Pancreas (tissue), 10 donors: ENCODE measurements around the gene ARSD. TPM values are rescaled to one million over a fixed set of nuclear protein-coding genes. Genes with fewer than 3 reads are reported as not detected.
"Not testable (repeated sequence)": the region's sequence is repeated elsewhere in the genome, so short reads cannot be mapped to it uniquely, and the experiment has no call there.

ENCODE experiments used
- ATAC-seq, 4 donors: fragments of 200-7000 bp; cut with Tn5 transposase; one replicate each; pipeline versions ENCODE4 v1.8.0 to v1.9.1; 2020; ENCODE audit warnings: mild to moderate bottlenecking in 4 of 4, moderate library complexity in 4 of 4
- DNase-seq, 6 donors: peaks; one replicate each; pipeline ENCODE4 v3.0.0-alpha.2; 2020
- FAIRE-seq: peaks from 2 replicates; lab custom pipeline; 2012; peaks lifted over from hg19 to GRCh38; lab: Jason Lieb, UNC
- H3K27ac ChIP-seq, 4 donors: fragments of 200-600 bp; sonication (generic); 1 replicate in 3 of 4; 2 replicates in 1 of 4; pipeline versions ENCODE4 v1.5.0 to v1.8.0; 2020
- H3K27me3 ChIP-seq, 4 donors: fragments of 200-600 bp; one replicate each; pipeline ENCODE4 v1.8.0; 2021
- H3K36me3 ChIP-seq, 3 donors: fragments of 200-600 bp; sonication (generic) in 1 of 3; one replicate each; pipeline versions ENCODE4 v1.5.0 to v1.8.0; 2020 to 2021
- H3K4me1 ChIP-seq, 3 donors: fragments of 200-600 bp; one replicate each; pipeline ENCODE4 v1.8.0; 2021
- H3K4me3 ChIP-seq, 4 donors: fragments of 200-600 bp; sonication (generic) in 2 of 4; one replicate each; pipeline versions ENCODE4 v1.5.0 to v1.8.0; 2020 to 2021
- H3K9me3 ChIP-seq, 4 donors: fragments of 200-600 bp; one replicate each; pipeline ENCODE4 v1.8.0; 2021
- WGBS, 2 donors: extraction: QIAGEN DNeasy Blood & Tissue Kit; methylation state at CpG; one replicate each; pipeline ENCODE4 v1.1.7; 2013; 5-methylcytosine and 5-hydroxymethylcytosine counted together
- intact Hi-C, 3 donors: fragments of 100-400 bp; cut with DNase I; formaldehyde crosslinking; loops; one replicate each; pipeline versions ENCODE4 v1.11.1 to v1.14.2; 2022
- polyA plus RNA-seq, 2 donors: library from polyadenylated mRNA; stranded (reverse); fragments of 200-250 nt; gene quantifications; one replicate each; pipeline ENCODE4 v1.2.3, GENCODE V29; 2013
- total RNA-seq, 6 donors: library from RNA; stranded (reverse); fragmentation: NEBNext Ultra II Directional in 4 of 6; extraction: Animal tissue kit (Norgen Biotek cat#: 25700) in 4 of 6; gene quantifications; one replicate each; pipeline versions ENCODE4 v1.2.1 to v1.2.4, GENCODE V29; 2021 to 2023
- TF ChIP-seq, protein P1 (sequence below), 4 donors: fragments of 200-600 bp; sonication (generic) in 3 of 4; IDR thresholded peaks; one replicate each; pipeline versions ENCODE4 v1.5.0 to v1.8.0; 2021; ENCODE audit warnings: antibody characterized with exemption in 4 of 4
- donor health status: healthy with polysubstance abuse.
- donor health status: DM: no; HTN: no; CAD: no; lungs with moderate emphysema.
- donor health status: DM: no; HTN: no; CAD: no.
- donor health status: control.
- donor health status: control.
- donor health status: Bipolar disorder and iron deficiency.
- donor health status: DM: yes; HTN: yes; CAD: no.
- donor health status: DM: no; HTN: no; CAD: no.
- donor health status: DM: no; HTN: no; CAD: no.
- donor health status: DM: yes; HTN: yes; CAD: no.

The ARSD gene
- total and polyA plus RNA-seq, 8 donors, result 17.8 to 67.0 (median 51.4) TPM

- FAIRE-seq (no peak), DNase-seq (no peak), ATAC-seq (no peak)
- Histone ChIP-seq H3K36me3 (peaks cover 6 to 84% (median 8%) of the 10 kb centered on the region in 3 donors), H3K27ac (no peak overlapping the region), H3K4me3 (no peak overlapping the region), H3K9me3 (no peaks in the 10 kb centered on the region), H3K27me3 (no peaks in the 10 kb centered on the region), H3K4me1 (no peaks in the 10 kb centered on the region)
- WGBS, 2 donors, result 95 to 97% methylated on average over 4 of the region's 4 CpGs
- intact Hi-C loops, result no loop called here
- TF ChIP-seq, protein P1, sequence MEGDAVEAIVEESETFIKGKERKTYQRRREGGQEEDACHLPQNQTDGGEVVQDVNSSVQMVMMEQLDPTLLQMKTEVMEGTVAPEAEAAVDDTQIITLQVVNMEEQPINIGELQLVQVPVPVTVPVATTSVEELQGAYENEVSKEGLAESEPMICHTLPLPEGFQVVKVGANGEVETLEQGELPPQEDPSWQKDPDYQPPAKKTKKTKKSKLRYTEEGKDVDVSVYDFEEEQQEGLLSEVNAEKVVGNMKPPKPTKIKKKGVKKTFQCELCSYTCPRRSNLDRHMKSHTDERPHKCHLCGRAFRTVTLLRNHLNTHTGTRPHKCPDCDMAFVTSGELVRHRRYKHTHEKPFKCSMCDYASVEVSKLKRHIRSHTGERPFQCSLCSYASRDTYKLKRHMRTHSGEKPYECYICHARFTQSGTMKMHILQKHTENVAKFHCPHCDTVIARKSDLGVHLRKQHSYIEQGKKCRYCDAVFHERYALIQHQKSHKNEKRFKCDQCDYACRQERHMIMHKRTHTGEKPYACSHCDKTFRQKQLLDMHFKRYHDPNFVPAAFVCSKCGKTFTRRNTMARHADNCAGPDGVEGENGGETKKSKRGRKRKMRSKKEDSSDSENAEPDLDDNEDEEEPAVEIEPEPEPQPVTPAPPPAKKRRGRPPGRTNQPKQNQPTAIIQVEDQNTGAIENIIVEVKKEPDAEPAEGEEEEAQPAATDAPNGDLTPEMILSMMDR (IDR thresholded peaks at IDR 0.05), result no peak
These were observed 25.4 kb upstream of the ARSD start for GRCh38 chrX:2954541-2954940.

- H3K4me3 ChIP-seq, H3K27me3 ChIP-seq, intact Hi-C loops, ATAC-seq, H3K9me3 ChIP-seq, FAIRE-seq, H3K4me1 ChIP-seq, H3K27ac ChIP-seq: not testable (repeated sequence)
- 91 to 95% methylated on average over 20 of the region's 20 CpGs for WGBS, 2 donors
- H3K36me3 ChIP-seq, result peaks cover 0 to 38% (median 0%) of the 10 kb centered on the region in 3 donors
- DNase-seq, result peak in 1 of 6 donors; percentile 26
These were observed 8.8 kb upstream of the ARSD start for GRCh38 chrX:2937942-2938341.

GRCh38 chrX:2934715-2935710 is 5.9 kb upstream of the ARSD start:
- H3K27me3 ChIP-seq, result no peaks in the 10 kb centered on the region
- FAIRE-seq, result no peak
- TF ChIP-seq, protein P1 (IDR thresholded peaks at IDR 0.05), result no peak
- ATAC-seq, result no peak
- H3K4me1 ChIP-seq, result no peaks in the 10 kb centered on the region
- H3K27ac ChIP-seq, result no peak overlapping the region
- intact Hi-C loops, result no loop called here
- peak in 1 of 6 donors; percentile 20 for DNase-seq
- H3K9me3 ChIP-seq, result no peaks in the 10 kb centered on the region
- peaks cover 0 to 29% (median 0%) of the 10 kb centered on the region in 3 donors for H3K36me3 ChIP-seq
- 85 to 93% methylated on average over 16 to 18 of the region's 18 CpGs for WGBS, 2 donors
- H3K4me3 ChIP-seq, result no peak overlapping the region

DNA sequence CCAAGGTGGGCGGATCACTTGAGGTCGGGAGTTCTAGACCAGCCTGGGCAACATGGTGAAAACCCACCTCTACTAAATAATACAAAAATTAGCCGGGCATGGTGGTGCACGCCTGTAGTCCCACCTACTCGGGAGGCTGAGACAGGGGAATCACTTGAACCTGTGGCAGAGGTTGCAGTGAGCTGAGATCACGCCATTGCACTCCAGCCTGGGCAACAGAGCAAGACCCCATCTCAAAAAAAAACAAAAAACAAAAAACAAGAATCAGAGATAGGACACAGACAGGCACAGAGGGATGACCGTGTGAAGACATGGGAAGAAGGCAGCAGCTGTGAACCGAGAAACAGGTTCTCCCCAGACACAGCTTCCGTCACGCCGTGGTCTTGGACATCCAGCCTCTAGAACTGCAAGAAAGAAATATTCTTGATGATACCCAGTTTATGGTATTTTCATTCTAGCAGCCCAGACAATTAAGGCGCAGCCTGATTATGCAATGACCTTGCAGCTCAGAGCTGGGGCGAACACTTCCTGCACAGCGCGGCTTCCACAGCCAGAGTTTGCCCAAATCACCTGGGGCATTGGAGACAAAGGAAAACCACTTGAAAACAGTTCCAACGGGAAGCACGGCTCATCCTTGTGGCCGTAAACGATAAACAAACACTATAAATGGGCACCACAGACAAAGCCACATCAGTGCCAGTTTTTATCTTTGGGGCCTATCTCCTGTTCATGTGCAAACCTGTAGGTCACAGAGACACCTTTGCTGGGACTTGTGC is 4.2 kb upstream of the ARSD start:
- no peak for FAIRE-seq
- no peak overlapping the region for H3K4me3 ChIP-seq
- TF ChIP-seq, protein P1 (IDR thresholded peaks at IDR 0.05), result no peak
- H3K27ac ChIP-seq, result no peak overlapping the region
- no peaks in the 10 kb centered on the region for H3K27me3 ChIP-seq
- H3K36me3 ChIP-seq, result peaks cover 0 to 29% (median 0%) of the 10 kb centered on the region in 3 donors
- no peaks in the 10 kb centered on the region for H3K4me1 ChIP-seq
- intact Hi-C loops, result no loop called here
- no peaks in the 10 kb centered on the region for H3K9me3 ChIP-seq
- peak in 1 of 6 donors; percentile 17 for DNase-seq
- 90 to 92% methylated on average over 19 of the region's 19 CpGs for WGBS, 2 donors
- no peak for ATAC-seq

DNA sequence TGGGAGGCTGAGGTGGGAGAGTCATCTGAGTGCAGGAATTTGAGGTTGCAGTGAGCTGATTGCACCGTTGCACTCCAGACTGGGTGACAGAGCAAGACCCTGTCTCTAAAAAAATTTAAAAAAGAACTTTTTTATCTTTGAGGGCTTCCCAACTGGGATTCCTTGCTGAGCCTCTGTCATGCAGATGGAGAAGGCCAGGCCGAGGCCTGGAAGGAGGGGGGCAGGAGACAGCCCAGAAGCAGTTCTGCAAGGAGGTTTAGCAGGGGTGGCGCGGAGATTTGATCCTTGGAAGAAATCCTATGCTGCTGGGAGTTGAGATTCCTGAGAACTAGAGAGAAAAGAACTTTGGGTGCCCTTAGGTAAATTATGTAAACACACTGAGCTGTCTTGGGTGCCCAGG is 2.5 kb upstream of the ARSD start:
- WGBS, 2 donors, result 90 to 93% methylated on average over 4 of the region's 4 CpGs
- intact Hi-C loops, result no loop called here
- FAIRE-seq, result no peak

More for the DNA sequence above, 2.5 kb upstream of the ARSD start:
- Histone ChIP-seq H3K9me3 (no peaks in the 10 kb centered on the region), H3K27me3 (no peaks in the 10 kb centered on the region), H3K27ac (no peak overlapping the region), H3K4me3 (no peak overlapping the region), H3K36me3 (peaks cover 0 to 18% (median 0%) of the 10 kb centered on the region in 3 donors), H3K4me1 (no peaks in the 10 kb centered on the region)
- TF ChIP-seq, protein P1 (IDR thresholded peaks at IDR 0.05), result no peak
- ATAC-seq (no peak), DNase-seq (peak in 1 of 6 donors; percentile 9)
